NCI-H345 (cell line): Measurements from ENCODE around the gene RBM19.

Experiments
- DNase-seq: peaks from one replicate; lab custom pipeline; 2025; lab: John Stamatoyannopoulos, UW

RBM19 gene

DNA sequence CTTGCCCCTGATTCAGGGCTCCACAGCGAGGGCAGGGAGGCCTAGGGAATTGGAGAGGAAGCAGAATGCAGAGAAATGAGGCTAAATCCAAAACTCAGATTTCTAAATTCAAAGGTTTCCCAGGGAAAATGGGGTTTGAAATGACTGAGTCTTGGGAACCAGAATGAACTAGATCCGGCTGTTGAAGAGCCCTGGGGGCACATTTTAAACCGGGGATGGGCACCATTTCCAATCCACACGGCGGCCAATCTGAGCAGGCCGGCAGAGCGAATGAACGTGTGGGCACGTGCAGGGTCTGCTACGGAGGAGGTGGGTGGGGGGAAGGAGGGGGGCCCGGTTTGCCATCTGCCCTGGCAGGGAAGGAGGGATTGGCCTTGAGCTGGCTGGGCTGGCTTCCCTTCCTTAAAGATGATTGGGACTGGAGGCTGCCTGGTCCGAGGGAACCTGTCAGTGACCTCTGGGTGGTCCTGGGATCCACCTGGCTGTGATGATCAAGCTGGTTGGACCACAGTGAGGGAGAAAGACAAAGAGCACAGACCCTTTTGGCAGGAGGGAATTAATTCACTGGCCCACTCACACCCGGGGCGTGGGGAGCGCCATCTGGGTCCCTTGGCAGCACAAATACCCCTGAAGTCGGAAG is 161.0 kb downstream of the RBM19 start:
- no peak for DNase-seq

DNA sequence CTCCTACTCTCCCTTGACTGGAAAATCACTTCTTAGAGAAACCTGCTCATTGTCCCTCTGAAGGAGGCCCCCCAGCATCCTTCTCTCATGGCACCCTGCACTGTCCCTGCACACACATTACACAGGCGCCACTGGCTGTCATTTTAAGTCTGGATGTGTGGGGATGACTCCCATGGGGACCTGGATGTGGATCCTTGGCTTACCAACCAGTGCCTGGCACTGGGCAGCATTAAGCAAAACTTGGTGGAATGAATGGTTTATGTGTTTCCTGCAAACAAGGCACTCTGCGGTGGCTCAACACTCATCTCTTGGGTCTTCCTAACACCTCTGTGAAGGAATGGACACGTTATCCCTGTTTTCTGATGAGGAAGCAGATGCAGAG is 162.4 kb downstream of the RBM19 start:
- no peak for DNase-seq

DNA sequence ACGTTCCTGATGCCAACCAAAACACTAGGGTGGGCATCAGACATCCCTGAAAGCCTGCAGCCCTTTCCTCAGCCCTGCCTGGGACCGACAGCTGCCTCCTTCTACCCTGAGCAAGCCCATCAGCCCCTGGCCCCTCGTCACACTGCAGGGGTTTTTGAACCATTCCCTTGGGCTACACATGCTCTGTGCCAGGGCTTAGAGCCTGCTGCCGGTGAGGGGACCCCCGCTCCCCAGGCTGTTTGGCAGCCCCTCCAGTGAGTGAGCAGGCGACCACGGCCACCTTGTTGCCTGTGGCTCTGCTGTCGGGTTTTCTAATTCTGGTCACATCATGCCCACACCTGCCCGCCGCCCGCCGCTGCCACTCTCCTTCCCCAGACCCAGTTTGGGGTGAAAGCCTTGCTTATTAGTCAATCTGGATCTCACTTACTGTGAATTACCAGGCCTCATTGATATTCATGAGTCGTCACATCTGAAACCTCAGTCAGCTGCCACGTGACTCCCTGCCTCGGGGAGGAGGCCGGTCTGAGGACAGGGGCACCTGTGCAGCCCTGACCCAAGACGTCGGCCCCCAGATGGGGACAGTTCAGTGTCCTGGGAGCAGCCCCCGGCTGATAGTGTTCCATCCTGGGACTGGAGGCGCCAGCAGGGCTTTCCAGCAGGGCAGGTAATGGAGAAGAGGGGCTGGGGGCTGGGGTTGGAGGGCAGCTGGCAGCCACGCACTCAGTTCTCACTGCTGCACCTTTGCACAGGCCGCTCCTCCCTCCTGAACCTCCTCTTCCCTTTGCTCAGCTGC is 163.0 kb downstream of the RBM19 start:
- no peak for DNase-seq

DNA sequence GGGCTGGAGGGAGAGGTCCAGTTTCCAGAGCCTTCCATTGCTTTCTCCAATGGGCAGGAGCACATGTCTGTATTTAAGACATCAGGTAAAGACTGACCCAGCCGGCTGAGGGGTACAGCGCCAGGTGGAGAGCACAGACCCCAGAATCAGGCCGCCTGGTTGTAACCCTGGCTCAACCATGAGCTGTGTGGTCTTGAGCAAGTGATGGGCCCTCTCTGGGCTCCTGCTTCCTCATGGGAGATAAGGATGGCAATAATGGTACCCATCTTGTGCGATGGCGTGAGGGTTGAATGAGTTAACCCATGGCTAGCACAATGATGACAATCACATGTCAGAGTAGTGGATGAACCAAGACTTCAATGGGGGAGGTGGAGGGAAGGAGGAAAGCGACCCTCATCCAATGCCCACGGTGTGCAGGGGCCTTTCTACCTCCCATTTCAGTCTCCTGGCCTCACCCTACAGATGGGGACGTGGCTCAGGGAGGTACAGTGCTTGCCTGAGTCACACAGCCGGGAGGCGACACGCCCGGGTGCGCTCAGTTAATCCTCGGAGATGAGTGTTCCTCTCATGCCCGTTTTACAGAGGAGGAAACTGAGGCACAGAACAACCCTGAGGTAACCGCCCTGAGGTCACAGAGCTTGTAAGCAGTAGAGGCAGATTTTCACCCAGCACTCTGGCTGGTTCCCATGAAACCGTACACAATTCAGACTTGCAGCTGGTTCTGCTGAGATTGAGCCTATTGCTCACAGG is 163.9 kb downstream of the RBM19 start:
- no peak for DNase-seq

DNA sequence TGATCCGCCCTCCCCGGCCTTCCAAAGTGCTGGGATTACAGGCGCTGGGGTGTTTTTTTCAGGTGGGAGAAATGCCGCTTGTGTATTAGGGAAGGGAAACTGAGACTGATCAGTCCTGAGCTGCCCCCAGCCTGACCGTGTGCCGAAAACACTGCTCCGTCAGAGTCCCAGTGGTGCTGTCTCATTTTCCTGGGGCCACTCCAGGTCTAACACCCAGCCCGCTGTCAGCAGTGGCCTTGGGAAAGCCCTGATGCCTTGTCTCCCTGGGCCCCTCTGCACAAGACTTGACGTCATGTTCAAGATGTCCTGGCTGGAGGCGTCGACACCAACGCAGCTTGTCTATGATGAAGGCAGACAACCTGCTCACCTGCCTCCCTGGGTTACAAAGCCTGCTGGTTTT is 165.9 kb downstream of the RBM19 start:
- DNase-seq, result no peak

DNA sequence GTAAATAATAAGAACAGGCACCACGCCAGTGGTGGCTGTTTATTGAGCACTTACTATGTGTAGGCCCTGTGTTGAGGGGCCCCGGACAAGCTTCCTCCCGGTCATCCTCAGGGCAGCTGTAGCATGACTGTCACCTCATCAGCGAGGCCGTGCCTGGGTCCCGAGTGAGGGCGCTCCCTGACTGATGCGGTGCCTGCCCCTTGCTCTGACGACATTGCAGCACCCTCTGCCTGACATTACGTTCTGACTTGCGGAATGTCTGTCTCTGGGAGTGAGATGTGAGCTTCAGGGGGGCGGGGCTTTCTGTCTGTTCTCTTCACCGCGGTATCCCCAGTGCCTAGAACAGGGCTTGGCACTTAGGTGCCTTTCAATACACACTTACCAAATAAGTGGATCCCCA is 167.6 kb downstream of the RBM19 start:
- DNase-seq, result no peak

DNA sequence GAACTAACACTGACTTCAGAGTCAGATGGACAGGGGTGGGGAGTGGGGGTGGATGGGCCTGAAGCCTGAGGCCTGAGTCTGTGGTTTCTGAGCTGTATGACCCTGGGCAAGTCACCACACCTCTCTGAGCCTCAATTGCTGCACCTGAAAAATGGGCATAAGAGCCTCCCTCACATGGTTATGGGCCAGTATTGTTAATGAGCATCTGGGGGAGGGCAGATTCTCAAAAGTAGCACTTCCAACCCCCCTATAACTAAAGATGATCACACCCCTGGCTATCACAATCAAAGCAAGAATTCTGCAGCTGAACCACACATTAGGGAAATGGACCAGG is 168.6 kb downstream of the RBM19 start:
- DNase-seq, result no peak

DNA sequence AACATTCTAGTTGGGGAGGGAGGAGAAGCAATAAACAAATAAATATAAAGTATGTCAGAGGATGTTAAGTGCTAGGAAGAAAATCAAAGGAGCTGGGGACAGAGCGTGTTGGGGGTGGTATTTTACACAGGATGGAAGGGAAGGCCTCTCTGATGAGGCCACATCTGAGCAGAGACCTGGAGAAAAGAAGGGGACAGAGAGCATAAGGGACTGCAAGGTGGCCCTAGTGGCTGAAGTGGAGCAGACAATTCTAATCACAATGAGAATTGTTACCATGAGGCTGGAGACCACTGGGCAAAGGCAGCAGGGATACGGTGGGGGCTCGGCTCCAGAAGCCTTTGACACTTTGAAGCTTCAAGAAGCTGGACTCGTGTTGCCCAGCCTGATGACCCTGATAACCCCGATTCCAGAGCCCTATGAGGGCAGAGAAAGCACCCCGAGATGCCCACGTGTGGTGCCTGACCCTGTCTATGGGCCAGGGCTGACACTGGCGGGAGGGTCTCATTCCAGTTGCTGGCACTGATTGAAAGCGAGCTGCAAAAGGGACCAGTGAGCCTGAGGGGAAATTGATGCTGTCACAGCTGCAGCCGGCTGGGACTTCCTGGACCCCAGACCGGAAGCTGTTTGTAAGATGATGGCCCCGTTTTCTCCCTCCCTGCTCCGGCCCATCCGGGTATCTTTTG is 169.1 kb downstream of the RBM19 start:
- no peak for DNase-seq

DNA sequence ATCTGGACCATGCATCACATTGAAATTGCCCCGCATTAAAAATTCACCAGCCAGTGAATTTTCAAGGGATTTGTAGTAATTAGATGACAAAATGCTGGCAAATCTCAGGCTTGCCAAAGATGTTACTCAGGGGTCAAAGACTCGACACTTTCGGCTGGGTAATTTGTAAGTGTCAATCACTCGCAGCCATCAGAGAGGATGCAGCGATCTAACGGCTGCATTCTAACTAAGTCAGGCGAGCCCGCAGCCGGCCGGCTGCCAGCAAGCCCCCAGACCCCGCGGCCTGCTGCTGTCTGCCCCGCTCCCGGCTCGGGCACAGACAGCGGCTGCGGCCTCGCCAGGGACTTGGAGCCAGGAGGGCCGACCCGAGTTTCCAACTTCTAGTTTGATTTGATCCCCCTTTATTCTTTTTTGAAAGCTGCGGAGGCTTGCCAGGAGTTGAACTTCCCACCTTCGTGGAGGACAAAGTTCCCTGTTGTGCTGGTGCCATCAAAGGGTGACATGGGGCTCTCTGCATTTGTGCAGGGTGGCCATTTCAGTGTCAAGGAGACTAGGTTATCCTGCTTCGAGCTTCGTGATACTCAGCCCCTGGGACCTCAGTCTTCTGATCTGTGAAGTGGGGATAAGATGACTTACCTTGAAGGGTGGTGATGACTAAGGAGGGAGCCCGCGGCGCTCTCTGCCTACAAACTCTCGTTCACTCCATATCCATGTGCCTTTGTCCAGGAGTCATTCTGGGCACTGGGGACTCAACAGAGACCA is 169.9 kb downstream of the RBM19 start:
- no peak for DNase-seq

DNA sequence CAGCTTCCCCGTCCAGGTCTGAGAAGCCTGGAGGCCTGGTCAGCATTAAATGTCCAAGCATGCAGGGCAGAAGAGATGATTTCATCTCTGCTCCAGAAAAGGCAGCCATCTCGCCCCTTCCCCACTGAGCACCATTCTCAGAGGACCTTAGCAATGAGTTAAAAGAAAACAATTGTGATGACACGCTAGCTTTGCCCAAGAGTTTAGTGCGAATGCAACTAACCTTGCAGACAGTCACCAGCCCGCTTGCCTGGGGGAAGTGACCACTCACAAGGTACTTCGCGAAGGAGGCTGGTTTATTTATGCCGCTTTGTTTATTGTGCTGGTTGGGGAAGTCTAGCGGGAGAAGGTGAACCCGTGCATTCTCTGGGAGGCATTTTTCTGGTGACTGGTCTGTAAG is 170.7 kb downstream of the RBM19 start:
- DNase-seq, result no peak

DNA sequence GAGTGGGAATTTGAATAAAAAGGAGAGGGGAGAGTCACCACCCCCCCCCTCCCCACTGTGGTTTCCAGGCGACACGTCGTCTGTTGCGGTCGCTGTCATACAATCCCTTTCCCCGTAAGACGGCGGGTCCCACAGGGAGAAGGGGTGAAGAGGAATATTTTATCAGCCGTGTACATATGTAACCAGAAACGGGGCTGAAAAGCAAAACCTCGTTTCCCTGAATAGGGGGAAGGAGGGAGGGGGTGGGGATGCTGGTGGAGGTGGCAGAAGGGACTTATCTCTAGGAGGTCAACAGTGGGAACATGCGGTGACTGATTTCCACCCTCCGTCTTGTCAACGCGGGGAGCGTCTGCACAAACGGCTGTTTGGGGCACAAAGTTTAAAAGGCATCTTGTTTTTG is 171.4 kb downstream of the RBM19 start:
- no peak for DNase-seq

DNA sequence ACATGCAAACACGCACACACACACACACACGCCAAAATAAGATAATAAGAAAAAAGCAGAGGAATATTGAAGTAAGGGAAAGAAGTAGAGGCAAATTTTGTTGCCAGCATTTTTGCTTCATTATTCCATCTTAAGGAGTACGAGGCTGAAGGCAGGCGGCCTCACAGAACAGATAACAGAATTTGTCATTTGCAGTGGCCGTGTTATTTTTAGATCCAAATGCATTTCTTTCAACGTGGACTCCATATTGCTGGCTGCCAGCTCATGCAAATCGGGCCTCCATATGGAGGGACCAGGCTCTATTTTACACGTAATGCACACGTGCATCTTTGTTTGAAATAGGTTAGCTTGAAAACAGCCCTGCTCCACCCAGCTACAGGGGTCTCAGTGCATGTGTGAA is 172.9 kb downstream of the RBM19 start:
- DNase-seq, result no peak

DNA sequence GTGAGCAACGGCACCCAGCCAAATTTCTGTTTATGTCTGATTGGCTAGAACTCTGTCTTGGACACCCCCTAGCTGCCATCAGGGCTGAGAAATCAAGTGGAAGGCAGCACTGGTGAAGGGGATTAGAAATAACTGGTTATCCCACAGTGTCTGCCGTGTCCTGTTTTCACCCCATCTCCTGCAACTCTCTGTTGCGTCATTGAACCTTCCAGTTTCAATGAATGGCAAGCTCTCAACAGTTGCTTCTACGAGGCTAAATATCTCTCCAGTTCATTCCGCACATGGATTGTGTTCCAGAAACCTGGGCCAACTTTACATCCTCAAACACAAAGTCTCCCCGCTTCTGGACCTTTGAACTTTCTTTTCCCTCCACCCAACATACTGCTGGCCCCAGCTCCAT is 173.7 kb downstream of the RBM19 start:
- DNase-seq, result no peak

DNA sequence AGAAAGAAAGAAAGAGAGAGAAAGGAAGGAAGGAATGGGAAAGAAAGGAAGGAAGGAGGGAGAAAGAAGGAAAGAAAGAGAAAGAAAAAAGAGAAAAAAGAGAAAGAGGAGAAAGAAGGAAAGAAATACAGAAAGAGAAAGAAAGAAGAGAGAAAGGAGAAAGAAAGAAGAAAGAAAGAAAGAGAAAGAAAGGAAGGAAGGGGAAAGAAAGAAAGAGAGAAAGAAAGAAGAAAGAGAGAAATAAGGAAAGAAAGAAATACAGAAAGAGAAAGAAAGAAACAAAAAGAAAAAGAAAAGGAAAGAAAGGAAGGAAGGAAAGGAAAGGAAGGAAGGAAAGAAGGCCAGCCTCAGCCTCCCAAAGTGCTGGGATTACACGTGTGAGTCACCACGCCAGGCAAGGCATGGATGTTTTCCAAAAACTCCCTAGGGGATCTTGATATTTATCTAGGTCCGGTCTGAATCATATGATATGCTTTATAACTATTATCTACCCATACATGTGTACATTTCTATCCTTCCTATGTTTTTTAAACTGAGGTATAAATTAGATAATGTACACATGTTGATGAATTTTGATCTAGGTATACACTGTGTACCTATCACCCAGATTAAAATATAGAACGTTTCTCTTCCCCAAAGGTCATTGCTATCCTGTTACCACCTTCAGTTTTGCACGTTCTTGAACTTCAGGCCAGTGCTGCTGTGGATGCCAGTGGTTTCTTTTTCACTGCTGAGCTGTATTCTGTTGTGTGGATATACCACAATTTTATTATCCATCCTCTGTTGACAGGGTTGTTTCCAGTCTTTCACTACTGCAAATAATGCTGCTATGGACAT is 177.9 kb downstream of the RBM19 start:
- DNase-seq, result no peak

DNA sequence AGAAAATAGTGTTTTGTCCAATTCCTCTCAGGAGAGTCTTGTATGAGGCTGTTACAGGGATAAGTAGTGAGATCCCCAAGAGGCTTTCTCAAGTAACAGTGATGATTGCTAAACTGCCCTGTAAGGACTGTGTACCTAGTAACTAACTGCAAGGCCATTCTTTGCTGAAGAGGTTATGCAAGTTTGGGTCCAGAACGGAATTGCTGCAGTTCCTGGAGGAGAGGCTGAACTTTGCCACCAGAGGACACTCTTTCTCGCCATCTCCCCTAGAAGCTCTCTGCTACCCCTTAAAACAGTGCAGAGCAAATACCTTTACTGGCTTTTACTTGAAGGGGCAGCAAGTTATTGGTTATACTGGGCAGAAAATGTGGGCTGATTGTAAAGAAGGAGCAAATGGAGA is 180.0 kb downstream of the RBM19 start:
- DNase-seq, result no peak

DNA sequence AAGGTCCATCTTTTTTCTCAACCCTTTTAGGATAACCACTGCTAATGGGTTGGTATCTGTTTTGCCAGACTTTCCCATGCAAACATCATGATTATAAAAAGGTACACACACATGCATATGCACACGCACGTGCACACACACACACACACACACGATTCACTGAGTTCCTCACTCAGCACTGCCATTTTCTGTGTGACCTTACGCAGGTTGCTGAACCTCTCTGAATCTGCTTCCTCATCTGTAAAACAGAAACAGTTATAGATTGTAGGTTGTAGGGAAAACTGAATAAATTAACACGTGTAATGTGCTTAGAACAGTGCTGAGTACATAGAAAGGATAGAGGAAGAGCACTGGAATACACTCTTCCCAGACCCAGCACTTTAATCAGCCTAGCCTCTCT is 182.3 kb downstream of the RBM19 start:
- DNase-seq, result no peak

DNA sequence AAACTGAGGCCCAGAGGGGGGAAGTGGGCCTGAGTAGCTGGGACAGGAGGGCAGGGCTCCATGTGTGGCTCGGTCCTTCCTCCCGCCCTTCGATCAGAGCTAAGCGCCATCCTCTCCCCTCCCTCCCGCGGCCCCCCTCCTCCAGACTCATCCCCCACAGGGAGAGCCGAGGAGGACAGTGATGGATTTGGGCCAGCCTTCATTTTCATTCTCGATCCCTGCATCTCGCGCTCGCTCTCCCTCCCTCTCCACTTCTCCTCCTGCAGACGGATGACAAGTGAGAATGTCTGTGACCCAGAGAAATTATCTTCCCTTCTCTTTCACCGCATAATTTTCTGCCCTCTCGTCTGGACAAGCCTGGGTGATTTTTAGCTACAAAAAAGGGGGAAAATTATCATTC is 183.3 kb downstream of the RBM19 start:
- DNase-seq, result no peak

DNA sequence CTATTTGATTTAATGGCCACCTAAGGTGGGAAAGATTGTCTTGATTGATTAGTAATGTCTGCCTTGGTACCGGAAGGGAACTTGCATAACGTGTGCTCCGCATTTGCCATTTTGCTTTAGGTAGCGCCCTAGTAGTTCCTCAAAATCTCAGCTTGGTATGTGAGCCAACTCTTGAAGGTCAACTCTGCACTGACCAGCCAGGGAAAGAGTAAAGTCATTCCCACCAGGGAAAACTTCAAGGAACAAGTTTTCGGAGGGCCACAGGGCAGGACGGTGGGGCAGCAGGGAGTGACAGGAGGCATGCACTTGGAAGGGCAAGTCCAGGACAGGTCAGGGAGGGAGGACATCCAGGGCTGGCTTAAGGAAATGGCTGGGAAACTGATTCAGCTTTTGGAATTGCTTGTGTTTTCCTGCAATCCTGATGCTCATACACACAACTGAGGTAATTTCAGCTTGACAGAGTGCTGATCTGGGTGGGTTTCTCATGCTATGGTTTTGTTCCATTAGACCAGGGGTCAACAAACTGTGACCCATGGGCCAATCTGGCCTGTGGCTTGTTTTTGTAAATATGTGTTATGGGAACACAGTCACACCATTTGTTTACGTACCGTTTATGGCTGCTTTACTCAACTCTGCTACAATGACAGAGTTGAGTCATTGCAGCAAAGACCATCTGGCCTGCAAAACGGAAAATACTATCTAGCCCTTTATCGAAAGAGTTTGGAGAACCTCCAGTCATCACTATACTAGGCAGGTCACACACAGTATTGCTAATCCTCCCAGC is 184.5 kb downstream of the RBM19 start:
- DNase-seq, result no peak

DNA sequence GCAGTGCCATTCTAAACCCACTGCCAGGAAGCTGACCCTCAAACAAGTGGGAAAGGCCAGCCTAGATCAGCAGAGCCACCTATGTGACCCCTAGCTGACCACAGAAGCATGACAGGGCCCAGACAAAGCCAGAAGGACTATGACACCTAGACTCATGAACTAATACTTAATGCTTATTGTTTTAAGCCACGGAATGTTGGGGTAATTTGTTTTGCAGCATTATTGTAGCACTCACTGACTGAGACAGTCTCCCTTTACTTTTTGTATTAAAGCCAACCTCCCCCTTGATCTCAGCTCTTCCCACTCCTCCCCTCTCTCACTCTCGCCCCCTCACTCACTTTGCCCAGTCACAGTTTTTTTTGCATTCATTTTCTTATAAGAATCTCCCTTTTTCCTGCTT is 186.4 kb downstream of the RBM19 start:
- no peak for DNase-seq

DNA sequence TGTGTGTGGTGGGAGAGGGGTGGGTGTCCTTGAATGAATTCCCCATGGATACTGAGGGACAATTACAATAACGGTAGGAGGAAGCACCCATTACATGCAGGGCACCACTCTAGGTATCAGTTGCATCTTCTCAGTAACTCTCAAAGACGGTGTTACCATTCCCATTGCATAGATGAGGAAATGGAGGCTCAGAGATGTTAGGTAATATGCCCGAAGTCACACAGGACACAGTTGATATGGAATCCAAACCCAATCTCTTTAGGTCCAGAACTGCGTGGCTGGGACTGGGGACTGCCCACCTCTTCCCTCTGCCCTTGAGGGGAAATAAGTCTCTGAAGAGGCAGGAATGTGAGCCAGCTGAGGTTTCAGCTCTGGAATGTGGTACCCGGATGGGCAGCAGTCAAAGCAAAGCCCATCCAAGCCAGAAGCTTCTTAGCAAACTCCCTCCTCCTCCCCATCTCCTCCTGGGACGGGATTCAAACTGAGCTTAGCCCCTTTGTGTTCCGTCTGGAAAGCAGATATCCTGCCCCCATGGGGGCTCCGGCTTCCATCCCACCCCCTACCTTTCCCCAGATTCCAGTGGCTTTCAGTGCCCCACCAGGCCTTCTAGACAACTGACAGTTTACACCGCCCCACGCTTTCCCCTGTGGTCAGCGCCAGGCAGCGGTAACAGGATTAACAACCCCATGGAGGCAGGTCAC is 187.5 kb downstream of the RBM19 start:
- no peak for DNase-seq
